Fibroblast of the conjunctiva (primary cell): ENCODE measurements around the gene BCL2.

Source experiments
- DNase-seq: peaks from one replicate; pipeline ENCODE4 v3.0.0-alpha.2; 2010; ENCODE audit warnings: low read depth

BCL2 gene

GRCh38 chr18:63326011-63326410, 6.4 kb upstream of the BCL2 start:
- no peak for DNase-seq

DNA sequence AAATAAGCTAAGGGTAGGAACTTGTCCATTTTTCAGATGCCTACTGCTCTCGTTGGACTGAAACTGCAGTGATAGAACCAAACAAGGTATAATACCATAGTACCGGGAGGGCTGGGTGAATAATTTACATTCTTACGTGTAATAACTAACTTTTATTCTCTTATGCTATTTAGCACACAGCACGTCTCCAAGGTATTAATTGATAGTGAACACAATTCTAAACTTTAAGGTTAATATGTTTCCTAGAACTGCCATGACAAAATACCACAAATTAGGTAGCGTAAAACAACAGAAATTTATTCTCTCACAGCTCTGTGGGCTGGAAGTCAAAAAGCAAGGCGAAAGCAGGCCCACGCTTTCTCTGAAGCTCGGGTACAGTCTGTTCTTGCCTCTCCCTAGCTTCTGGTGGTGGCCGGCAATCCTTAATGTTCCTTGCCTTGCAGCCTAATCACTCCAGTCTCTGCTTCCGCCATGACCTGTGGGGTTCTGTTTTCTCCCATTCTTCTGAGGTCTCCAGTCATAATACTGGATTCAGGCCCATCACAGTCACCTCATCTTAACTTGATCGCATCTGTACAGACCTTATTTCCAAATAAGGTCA, 5.6 kb upstream of the BCL2 start:
- no peak for DNase-seq

DNA sequence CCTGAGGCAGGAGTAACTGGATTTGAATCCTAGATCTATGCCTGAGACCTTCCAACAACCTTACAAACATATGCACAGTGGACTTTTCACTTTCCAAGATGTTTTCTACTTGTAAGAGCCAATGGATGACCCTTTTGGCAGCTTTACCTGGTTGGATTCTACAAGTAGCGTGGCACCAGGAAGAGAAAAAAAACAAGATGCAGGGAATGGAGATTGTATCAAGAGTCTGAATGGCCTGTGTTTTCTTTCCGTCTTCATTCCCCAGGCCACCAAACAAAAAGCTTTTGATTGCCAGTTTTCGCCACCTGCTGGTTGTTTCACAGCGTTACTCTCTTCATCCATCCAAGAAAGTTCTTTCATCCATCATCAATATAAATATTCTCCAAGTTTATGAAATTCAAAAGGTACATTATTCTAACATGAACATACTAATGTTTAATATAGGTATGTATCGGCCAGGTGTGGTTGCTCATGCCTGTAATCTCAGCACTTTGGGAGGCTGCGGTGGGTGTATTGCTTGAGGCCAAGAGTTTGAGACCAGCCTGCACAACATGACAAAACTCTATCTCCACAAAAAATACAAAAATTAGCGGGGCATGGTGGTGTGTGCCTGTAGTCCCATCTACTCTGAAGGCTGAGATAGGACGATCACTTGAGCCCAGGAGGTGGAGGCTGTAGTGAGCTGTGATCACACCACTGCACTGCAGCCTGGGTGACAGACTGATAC, 3.5 kb upstream of the BCL2 start:
- peak; percentile 72 for DNase-seq

DNA sequence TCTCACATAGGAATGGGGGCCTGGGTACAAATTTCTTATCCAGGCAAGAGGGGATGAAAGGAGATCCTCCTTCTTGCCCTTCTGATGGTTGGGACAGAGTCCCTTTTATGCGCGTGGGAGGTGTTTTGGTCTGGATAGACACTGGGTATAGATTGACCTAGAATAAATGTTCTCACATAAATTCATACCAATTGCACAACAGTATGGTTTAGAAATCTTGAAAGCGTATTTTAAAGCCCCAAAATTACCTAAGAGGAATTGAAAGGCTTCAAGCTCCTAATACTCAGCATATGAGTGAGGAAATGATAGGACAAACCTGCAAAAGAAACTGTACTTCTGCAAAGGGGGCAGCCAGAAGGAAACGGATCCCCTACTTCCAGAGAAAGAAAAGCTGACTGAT, 2.6 kb upstream of the BCL2 start:
- no peak for DNase-seq

- DNase-seq = no peak
These were observed 1.7 kb upstream of the BCL2 start for GRCh38 chr18:63321291-63321690.

DNA sequence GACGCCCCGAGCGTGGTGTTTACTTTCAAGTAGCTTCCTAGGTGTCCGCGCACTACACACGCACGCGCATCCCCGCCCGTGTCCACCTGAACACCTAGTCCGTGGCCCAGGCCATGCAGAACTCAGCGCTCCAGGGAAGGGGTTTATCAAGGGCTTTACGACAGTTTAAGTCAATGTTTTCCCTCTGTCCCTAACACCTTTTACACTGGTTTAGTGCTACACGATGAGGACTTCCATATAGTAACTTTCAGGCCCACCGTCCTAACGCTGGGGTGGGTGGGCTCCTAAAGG, 1.4 kb upstream of the BCL2 start:
- no peak for DNase-seq

- DNase-seq = peak; percentile 66
These were observed 780 bp upstream of the BCL2 start for GRCh38 chr18:63320123-63320974.

GRCh38 chr18:63318889-63319382, 633 bp downstream of the BCL2 start:
- no peak for DNase-seq

GRCh38 chr18:63317982-63318888, 1.3 kb downstream of the BCL2 start:
- DNase-seq = no peak

DNA sequence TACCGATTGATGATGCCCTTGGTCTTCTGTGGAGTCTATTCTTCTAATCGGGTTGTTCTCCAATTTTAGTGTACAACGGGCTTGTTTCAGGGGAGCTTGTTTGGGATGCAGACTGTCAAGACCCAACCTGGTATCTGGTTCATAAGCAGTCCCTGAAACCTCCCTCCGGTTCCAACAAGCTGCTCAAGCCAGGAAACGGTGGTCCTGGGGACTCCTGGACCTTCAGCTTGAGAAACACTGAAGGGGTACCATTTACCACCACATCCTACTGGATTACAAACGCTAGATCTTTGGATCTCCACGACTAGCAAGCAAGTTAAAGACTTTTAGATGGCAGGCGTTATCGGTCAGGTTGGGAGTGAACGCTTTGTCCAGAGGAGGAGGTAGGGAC, 2.0 kb downstream of the BCL2 start:
- no peak for DNase-seq

- no peak for DNase-seq
These were observed 2.7 kb downstream of the BCL2 start for GRCh38 chr18:63316612-63317555.

DNA sequence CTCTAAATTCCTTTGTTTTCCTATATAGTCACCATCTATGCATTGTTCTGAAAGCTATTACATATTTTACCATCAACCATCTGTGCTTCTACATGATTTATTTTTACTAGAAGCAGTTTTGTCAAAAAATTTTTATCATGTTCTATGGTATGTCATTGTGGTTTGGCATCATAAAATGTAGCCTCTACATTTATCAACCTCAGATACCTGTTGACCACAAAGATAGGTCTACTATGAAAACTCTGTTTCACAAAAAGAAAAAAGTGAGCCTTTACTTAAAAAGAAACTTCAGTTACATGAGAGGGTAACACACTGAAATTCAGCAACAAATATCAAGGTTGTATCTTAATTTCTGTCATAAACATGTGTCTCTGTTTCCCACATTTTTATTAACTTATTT, 3.7 kb downstream of the BCL2 start:
- no peak for DNase-seq

DNA sequence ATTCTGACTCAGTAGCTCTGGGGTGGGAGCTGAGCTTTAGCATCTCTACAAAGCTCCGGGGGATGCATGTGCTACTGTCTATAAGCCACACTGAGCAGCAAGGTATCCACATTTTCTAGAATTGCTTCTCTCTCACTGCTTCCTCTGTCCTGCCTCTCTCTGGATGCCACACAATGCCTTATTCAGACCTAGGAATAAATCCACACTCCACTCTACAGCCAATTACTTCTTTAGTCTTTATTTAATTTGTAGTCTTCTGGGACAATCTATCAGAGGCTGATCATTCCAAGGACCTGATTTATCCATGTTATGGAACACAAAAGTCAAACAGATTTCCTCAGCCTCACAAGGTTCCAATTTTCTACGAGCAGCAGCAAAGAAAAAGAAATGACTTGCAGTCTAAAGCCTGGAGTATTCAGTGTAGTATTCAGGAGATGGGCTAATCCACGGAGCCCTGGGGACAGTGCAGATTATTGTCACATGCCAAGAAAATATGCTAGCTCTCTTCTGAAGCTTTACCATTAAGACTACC, 4.4 kb downstream of the BCL2 start:
- DNase-seq = no peak

DNA sequence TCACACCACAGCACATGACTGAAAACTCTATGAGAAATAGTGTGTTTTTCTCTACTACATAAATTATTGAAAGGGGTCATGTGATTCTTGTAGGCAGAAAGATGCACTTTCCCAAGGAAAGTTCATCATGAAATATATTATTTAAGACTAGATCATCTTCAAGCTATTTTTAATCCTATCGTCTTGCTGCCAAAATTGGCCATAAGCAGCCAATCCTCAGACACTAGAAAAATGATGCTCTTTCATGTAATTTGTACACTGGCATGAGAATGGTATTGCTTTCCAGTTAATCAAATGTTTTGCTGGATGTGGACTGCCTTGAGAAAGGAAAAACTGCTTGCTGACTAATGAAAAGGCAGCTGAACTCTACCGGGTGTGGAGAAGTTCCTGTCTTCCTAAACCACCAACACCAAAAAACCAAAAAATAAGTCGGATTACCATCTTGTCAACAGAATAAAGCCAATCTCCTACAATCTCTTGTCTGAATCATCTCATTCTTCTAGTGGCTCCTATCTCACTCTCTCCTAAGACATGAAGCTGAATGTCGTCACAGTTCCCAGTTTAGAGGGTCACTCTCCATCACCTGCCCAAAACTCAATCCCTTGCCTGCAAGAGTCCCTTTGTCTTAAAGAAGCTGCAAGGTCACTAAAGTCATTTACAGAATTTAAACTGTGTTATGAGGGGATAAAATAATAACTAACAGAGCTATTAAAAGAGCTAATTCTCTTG, 5.3 kb downstream of the BCL2 start:
- DNase-seq = no peak

- DNase-seq = no peak
These were observed 6.1 kb downstream of the BCL2 start for GRCh38 chr18:63313396-63313917.

GRCh38 chr18:63312737-63313395, 6.7 kb downstream of the BCL2 start:
- no peak for DNase-seq

- DNase-seq = no peak
These were observed 7.6 kb downstream of the BCL2 start for GRCh38 chr18:63312019-63312409.

DNA sequence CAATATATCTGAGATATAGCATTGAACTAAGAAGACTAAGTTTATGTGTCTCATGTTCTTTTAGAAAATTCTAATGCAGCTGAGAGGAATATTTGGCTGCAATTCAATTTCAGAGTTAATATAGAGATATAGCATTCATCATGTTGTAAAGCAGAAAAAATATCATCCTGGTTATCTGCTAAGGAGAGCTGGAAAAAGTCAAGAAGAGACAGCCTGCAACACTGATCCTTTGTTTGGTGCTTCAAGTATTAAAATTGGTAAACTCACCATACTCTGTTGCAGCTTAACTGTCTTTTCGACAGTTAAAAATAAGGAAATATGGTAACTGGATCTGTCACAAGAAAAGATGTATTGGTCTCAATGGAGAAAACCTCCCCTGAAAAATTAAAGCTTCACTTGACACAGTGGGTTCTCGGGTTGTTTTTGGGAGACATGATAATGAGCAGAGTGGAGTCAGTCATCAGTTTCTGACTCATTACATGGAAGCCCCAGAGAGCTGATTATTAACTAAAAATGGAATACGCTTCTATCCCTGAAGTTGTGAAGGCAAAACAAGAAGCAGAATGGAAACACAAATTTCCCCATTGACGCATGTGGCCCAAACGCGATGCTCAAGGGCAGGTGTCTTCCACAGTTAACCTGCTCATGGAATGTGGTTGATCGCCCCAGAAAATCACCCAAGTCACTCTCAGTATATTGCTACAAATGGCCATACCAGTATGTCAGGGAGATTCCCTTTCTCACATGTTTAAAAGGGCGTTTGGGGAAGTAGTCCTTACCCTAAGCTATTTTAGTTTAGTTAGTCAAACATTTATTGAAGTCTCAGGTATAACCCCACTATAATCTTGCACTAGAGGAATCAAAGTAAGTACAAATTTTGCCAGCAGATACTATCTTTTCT, 8.2 kb downstream of the BCL2 start:
- no peak for DNase-seq
